Measurements from ENCODE around the gene CDH9. TPM values are rescaled to one million over a fixed set of nuclear protein-coding genes. Genes with fewer than 3 reads are reported as not detected.

The CDH9 gene
- total RNA-seq, 1 donor from 2014 or later = 0.65 TPM

DNA sequence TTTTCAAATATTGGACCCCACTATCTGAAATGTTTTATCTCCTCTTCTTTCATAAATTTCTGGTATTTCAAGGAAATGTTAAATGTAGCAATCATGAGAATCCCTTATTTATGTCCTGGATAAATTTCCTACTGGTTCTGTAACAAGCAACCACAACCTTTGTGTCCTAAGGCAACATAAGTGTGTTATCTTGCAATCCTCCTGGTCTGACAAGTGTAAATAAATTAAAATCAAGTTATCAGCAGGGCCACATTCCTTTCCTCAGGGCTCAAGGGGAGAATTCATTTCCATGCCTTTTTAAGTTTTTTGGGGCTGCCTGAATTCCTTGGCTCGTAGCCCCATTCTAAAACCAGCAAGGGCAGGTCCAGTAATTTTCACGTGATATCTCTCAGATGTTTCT is 83.2 kb downstream of the CDH9 start:
- Mint-ChIP-seq H3K4me3 (no peak overlapping the region), H3K4me1 (no peaks in the 10 kb centered on the region), H3K27me3 (ENCODE audit: low read depth) (no peaks in the 10 kb centered on the region), H3K9me3 (peaks cover 20% of the 10 kb centered on the region), H3K36me3 (no peaks in the 10 kb centered on the region), H3K27ac (no peak overlapping the region)
- DNase-seq (ENCODE audit: low spot score in 2 of 2, unreplicated experiment in 2 of 2) = no peak
- TF ChIP-seq CTCF (IDR thresholded peaks at IDR 0.05; ENCODE audit: unreplicated experiment) = no peak

GRCh38 chr5:26948921-26949320 is 89.5 kb downstream of the CDH9 start:
- no peak overlapping the region for H3K27ac Mint-ChIP-seq

DNA sequence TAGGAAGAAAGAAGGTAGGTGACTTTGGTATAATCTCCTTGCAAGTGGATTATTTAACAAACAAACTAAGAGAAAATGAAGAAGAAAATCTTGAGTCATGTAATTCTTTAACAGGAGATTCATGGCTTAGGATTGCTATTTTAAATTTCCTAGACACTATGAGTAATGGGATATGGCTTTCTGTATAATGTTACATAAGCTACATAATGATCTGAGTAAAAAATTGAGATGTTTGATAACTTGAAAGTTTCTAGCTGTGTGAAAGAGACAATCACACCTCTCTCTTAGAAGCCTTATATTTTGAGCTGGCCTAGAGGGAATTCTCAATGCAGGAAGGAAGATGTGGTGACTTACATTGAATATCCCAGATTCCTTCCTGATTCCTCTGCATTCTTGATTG is 92.5 kb downstream of the CDH9 start:
- Mint-ChIP-seq H3K4me3 (no peak overlapping the region), H3K9me3 (no peaks in the 10 kb centered on the region), H3K4me1 (no peaks in the 10 kb centered on the region), H3K36me3 (no peaks in the 10 kb centered on the region), H3K27ac (no peak overlapping the region), H3K27me3 (ENCODE audit: low read depth) (no peaks in the 10 kb centered on the region)
- no peak for TF ChIP-seq CTCF (IDR thresholded peaks at IDR 0.05; ENCODE audit: unreplicated experiment)
- no peak for DNase-seq (ENCODE audit: low spot score in 2 of 2, unreplicated experiment in 2 of 2)

More at GRCh38 chr5:26948921-26949320, 89.5 kb downstream of the CDH9 start:
- no peak overlapping the region for H3K4me3 Mint-ChIP-seq
- no peak for TF ChIP-seq CTCF (IDR thresholded peaks at IDR 0.05; ENCODE audit: unreplicated experiment)
- no peaks in the 10 kb centered on the region for H3K27me3 Mint-ChIP-seq (ENCODE audit: low read depth)
- H3K36me3 Mint-ChIP-seq = no peaks in the 10 kb centered on the region
- H3K4me1 Mint-ChIP-seq = no peaks in the 10 kb centered on the region
- peaks cover 4% of the 10 kb centered on the region for H3K9me3 Mint-ChIP-seq
- DNase-seq (ENCODE audit: low spot score in 2 of 2, unreplicated experiment in 2 of 2) = no peak

- Mint-ChIP-seq H3K27ac (no peak overlapping the region), H3K4me3 (no peak overlapping the region), H3K9me3 (no peaks in the 10 kb centered on the region), H3K36me3 (no peaks in the 10 kb centered on the region), H3K27me3 (ENCODE audit: low read depth) (no peaks in the 10 kb centered on the region), H3K4me1 (no peaks in the 10 kb centered on the region)
- TF ChIP-seq CTCF (IDR thresholded peaks at IDR 0.05; ENCODE audit: unreplicated experiment) = no peak
- DNase-seq (ENCODE audit: low spot score in 2 of 2, unreplicated experiment in 2 of 2) = no peak
Measured at GRCh38 chr5:26942481-26942880, 95.9 kb downstream of the CDH9 start.

- H3K4me1 Mint-ChIP-seq = no peaks in the 10 kb centered on the region
- no peak for DNase-seq (ENCODE audit: low spot score in 2 of 2, unreplicated experiment in 2 of 2)
- no peaks in the 10 kb centered on the region for H3K36me3 Mint-ChIP-seq
- no peak for TF ChIP-seq CTCF (IDR thresholded peaks at IDR 0.05; ENCODE audit: unreplicated experiment)
- H3K27me3 Mint-ChIP-seq (ENCODE audit: low read depth) = no peaks in the 10 kb centered on the region
- no peak overlapping the region for H3K27ac Mint-ChIP-seq
- no peak overlapping the region for H3K4me3 Mint-ChIP-seq
- no peaks in the 10 kb centered on the region for H3K9me3 Mint-ChIP-seq
Measured at GRCh38 chr5:26940994-26941393, 97.4 kb downstream of the CDH9 start.

DNA sequence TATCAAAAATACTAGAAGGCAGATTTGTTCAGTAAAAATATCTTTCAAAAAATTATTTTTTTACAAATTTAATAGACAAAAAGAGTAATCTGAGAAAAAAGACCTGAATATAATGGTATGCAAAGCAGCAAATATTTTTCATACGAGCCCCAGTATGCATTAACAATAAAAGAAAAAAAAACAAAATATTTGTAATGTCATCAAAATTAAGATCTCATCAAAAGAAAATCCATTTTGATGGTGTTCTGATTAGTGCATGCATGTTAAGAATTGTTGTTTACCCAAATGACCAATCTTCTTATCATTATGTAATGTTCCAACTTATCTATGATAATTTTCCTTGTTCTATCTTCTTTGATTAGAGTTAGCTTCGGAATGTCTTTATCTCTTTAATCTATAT is 106.1 kb downstream of the CDH9 start:
- no peaks in the 10 kb centered on the region for H3K36me3 Mint-ChIP-seq
- no peaks in the 10 kb centered on the region for H3K4me1 Mint-ChIP-seq
- no peak overlapping the region for H3K4me3 Mint-ChIP-seq
- H3K9me3 Mint-ChIP-seq = peaks cover 15% of the 10 kb centered on the region
- no peak for TF ChIP-seq CTCF (IDR thresholded peaks at IDR 0.05; ENCODE audit: unreplicated experiment)
- no peak overlapping the region for H3K27ac Mint-ChIP-seq
- DNase-seq (ENCODE audit: low spot score in 2 of 2, unreplicated experiment in 2 of 2) = no peak
- H3K27me3 Mint-ChIP-seq (ENCODE audit: low read depth) = no peaks in the 10 kb centered on the region

Data from mesothelial cell of epicardium (in vitro differentiated cells).